Measurements from ENCODE around the gene MYO1F.
"Not testable (repeated sequence)": the region's sequence is repeated elsewhere in the genome, so short reads cannot be mapped to it uniquely, and the experiment has no call there.

Gene MYO1F

GRCh38 chr19:8617984-8618383 lies 40.7 kb upstream of the MYO1F start:
- Histone ChIP-seq H3K9me3 (replicated peaks in 1 of 2; ENCODE audit: control insufficient read depth in 2 of 2, insufficient read depth in 1 of 2, low read depth in 1 of 2, low read length in 2 of 2) (no peaks in the 10 kb centered on the region), H3K4me3 (ENCODE audit: low read length in 2 of 2) (no peak overlapping the region), H2BK15ac (ENCODE audit: low read length) (no peak overlapping the region), H2BK120ac (ENCODE audit: low read depth, low read length) (no peak overlapping the region), H3K27me3 (ENCODE audit: control insufficient read depth in 3 of 3, insufficient read depth in 3 of 3, low read depth in 1 of 3, low read length in 3 of 3) (peaks cover 0 to 8% (median 0%) of the 10 kb centered on the region in 3 experiments), H3K36me3 (replicated peaks in 1 of 2; ENCODE audit: control insufficient read depth in 2 of 2, insufficient read depth in 2 of 2, low read length in 2 of 2) (no peaks in the 10 kb centered on the region), H2BK12ac (ENCODE audit: low read length) (no peak overlapping the region), H4K91ac (ENCODE audit: low read depth, low read length, poor library complexity) (no peak overlapping the region), H2AK5ac (ENCODE audit: low read depth, low read length) (no peak overlapping the region), H2BK5ac (ENCODE audit: low read length) (no peak overlapping the region), H3K23ac (ENCODE audit: low read depth, low read length, poor library complexity) (no peak overlapping the region), H3K79me1 (ENCODE audit: low read depth, low read length) (no peaks in the 10 kb centered on the region), H3K18ac (ENCODE audit: low read length) (no peak overlapping the region), H3K14ac (ENCODE audit: low read length) (no peak overlapping the region), H3K4ac (ENCODE audit: low read length) (no peak overlapping the region), H3K9ac (ENCODE audit: low read depth, low read length, poor library complexity) (no peak overlapping the region), H4K8ac (ENCODE audit: low read depth, low read length) (no peak overlapping the region), H3K4me2 (ENCODE audit: insufficient read depth, low read length, poor library complexity, severe bottlenecking) (no peak overlapping the region), H3K4me1 (ENCODE audit: control insufficient read depth in 2 of 2, insufficient read depth in 1 of 2, low read depth in 1 of 2, low read length in 2 of 2) (no peaks in the 10 kb centered on the region), H3K27ac (replicated peaks; ENCODE audit: low read length) (no peak overlapping the region), H2AFZ (ENCODE audit: low read length) (no peak overlapping the region)
- WGBS, 2 donors (ENCODE audit: extremely low coverage in 2 of 2, insufficient read length in 2 of 2, insufficient replicate concordance in 1 of 2), result no CpG with 5 or more reads among the region's 4 CpGs
- no peak for DNase-seq (ENCODE audit: low spot score)

GRCh38 chr19:8617325-8617724 lies 40.1 kb upstream of the MYO1F start:
- not testable (repeated sequence) for DNase-seq (ENCODE audit: low spot score); H3K36me3 ChIP-seq (replicated peaks in 1 of 2; ENCODE audit: control insufficient read depth in 2 of 2, insufficient read depth in 2 of 2, low read length in 2 of 2); H2BK5ac ChIP-seq (ENCODE audit: low read length); H3K79me1 ChIP-seq (ENCODE audit: low read depth, low read length); H3K4me1 ChIP-seq (ENCODE audit: control insufficient read depth in 2 of 2, insufficient read depth in 1 of 2, low read depth in 1 of 2, low read length in 2 of 2); H2BK12ac ChIP-seq (ENCODE audit: low read length); H2AFZ ChIP-seq (ENCODE audit: low read length); H3K4me3 ChIP-seq (ENCODE audit: low read length in 2 of 2); H3K4ac ChIP-seq (ENCODE audit: low read length); H3K9ac ChIP-seq (ENCODE audit: low read depth, low read length, poor library complexity); H4K91ac ChIP-seq (ENCODE audit: low read depth, low read length, poor library complexity); H3K27ac ChIP-seq (replicated peaks; ENCODE audit: low read length); H4K8ac ChIP-seq (ENCODE audit: low read depth, low read length); H2BK15ac ChIP-seq (ENCODE audit: low read length); H2AK5ac ChIP-seq (ENCODE audit: low read depth, low read length); H2BK120ac ChIP-seq (ENCODE audit: low read depth, low read length); H3K23ac ChIP-seq (ENCODE audit: low read depth, low read length, poor library complexity); H3K4me2 ChIP-seq (ENCODE audit: insufficient read depth, low read length, poor library complexity, severe bottlenecking); H3K14ac ChIP-seq (ENCODE audit: low read length); H3K18ac ChIP-seq (ENCODE audit: low read length); H3K27me3 ChIP-seq (ENCODE audit: control insufficient read depth in 3 of 3, insufficient read depth in 3 of 3, low read depth in 1 of 3, low read length in 3 of 3); H3K9me3 ChIP-seq (replicated peaks in 1 of 2; ENCODE audit: control insufficient read depth in 2 of 2, insufficient read depth in 1 of 2, low read depth in 1 of 2, low read length in 2 of 2)
- WGBS, 2 donors (ENCODE audit: extremely low coverage in 2 of 2, insufficient read length in 2 of 2, insufficient replicate concordance in 1 of 2), result no CpG with 5 or more reads among the region's 15 CpGs

GRCh38 chr19:8616861-8617260 lies 39.6 kb upstream of the MYO1F start:
- no peak overlapping the region for H2AK5ac ChIP-seq (ENCODE audit: low read depth, low read length)
- H2AFZ ChIP-seq (ENCODE audit: low read length), result no peak overlapping the region
- H3K27me3 ChIP-seq (ENCODE audit: control insufficient read depth in 3 of 3, insufficient read depth in 3 of 3, low read depth in 1 of 3, low read length in 3 of 3), result peaks cover 0 to 8% (median 0%) of the 10 kb centered on the region in 3 experiments
- no peak overlapping the region for H3K14ac ChIP-seq (ENCODE audit: low read length)
- H3K9ac ChIP-seq (ENCODE audit: low read depth, low read length, poor library complexity), result no peak overlapping the region
- WGBS, 2 donors (ENCODE audit: extremely low coverage in 2 of 2, insufficient read length in 2 of 2, insufficient replicate concordance in 1 of 2), result no CpG with 5 or more reads among the region's 6 CpGs
- no peak overlapping the region for H3K4me3 ChIP-seq (ENCODE audit: low read length in 2 of 2)
- no peak overlapping the region for H4K8ac ChIP-seq (ENCODE audit: low read depth, low read length)
- H3K18ac ChIP-seq (ENCODE audit: low read length), result no peak overlapping the region
- H3K4ac ChIP-seq (ENCODE audit: low read length), result no peak overlapping the region
- H2BK5ac ChIP-seq (ENCODE audit: low read length), result no peak overlapping the region
- H3K36me3 ChIP-seq (replicated peaks in 1 of 2; ENCODE audit: control insufficient read depth in 2 of 2, insufficient read depth in 2 of 2, low read length in 2 of 2), result no peaks in the 10 kb centered on the region
- H3K4me1 ChIP-seq (ENCODE audit: control insufficient read depth in 2 of 2, insufficient read depth in 1 of 2, low read depth in 1 of 2, low read length in 2 of 2), result no peaks in the 10 kb centered on the region
- no peak overlapping the region for H3K4me2 ChIP-seq (ENCODE audit: insufficient read depth, low read length, poor library complexity, severe bottlenecking)
- H3K23ac ChIP-seq (ENCODE audit: low read depth, low read length, poor library complexity), result no peak overlapping the region
- H3K27ac ChIP-seq (replicated peaks; ENCODE audit: low read length), result no peak overlapping the region
- no peak overlapping the region for H2BK15ac ChIP-seq (ENCODE audit: low read length)
- no peak for DNase-seq (ENCODE audit: low spot score)
- H3K9me3 ChIP-seq (replicated peaks in 1 of 2; ENCODE audit: control insufficient read depth in 2 of 2, insufficient read depth in 1 of 2, low read depth in 1 of 2, low read length in 2 of 2), result no peaks in the 10 kb centered on the region
- H3K79me1 ChIP-seq (ENCODE audit: low read depth, low read length), result no peaks in the 10 kb centered on the region
- H4K91ac ChIP-seq (ENCODE audit: low read depth, low read length, poor library complexity), result no peak overlapping the region
- H2BK12ac ChIP-seq (ENCODE audit: low read length), result no peak overlapping the region
- no peak overlapping the region for H2BK120ac ChIP-seq (ENCODE audit: low read depth, low read length)

GRCh38 chr19:8615813-8616596 lies 38.8 kb upstream of the MYO1F start:
- Histone ChIP-seq H3K79me1 (ENCODE audit: low read depth, low read length) (no peaks in the 10 kb centered on the region), H3K4me2 (ENCODE audit: insufficient read depth, low read length, poor library complexity, severe bottlenecking) (no peak overlapping the region), H3K4me1 (ENCODE audit: control insufficient read depth in 2 of 2, insufficient read depth in 1 of 2, low read depth in 1 of 2, low read length in 2 of 2) (peaks cover 0 to 2% of the 10 kb centered on the region in 2 donors), H2BK120ac (ENCODE audit: low read depth, low read length) (no peak overlapping the region), H3K18ac (ENCODE audit: low read length) (no peak overlapping the region), H4K8ac (ENCODE audit: low read depth, low read length) (no peak overlapping the region), H3K27me3 (ENCODE audit: control insufficient read depth in 3 of 3, insufficient read depth in 3 of 3, low read depth in 1 of 3, low read length in 3 of 3) (peaks cover 0 to 8% (median 0%) of the 10 kb centered on the region in 3 experiments), H2AFZ (ENCODE audit: low read length) (no peak overlapping the region), H3K4ac (ENCODE audit: low read length) (no peak overlapping the region), H3K9me3 (replicated peaks in 1 of 2; ENCODE audit: control insufficient read depth in 2 of 2, insufficient read depth in 1 of 2, low read depth in 1 of 2, low read length in 2 of 2) (no peaks in the 10 kb centered on the region), H2BK12ac (ENCODE audit: low read length) (no peak overlapping the region), H3K9ac (ENCODE audit: low read depth, low read length, poor library complexity) (no peak overlapping the region), H3K4me3 (ENCODE audit: low read length in 2 of 2) (no peak overlapping the region), H3K27ac (replicated peaks; ENCODE audit: low read length) (no peak overlapping the region), H3K14ac (ENCODE audit: low read length) (no peak overlapping the region), H4K91ac (ENCODE audit: low read depth, low read length, poor library complexity) (no peak overlapping the region), H3K23ac (ENCODE audit: low read depth, low read length, poor library complexity) (no peak overlapping the region), H2BK15ac (ENCODE audit: low read length) (no peak overlapping the region), H2BK5ac (ENCODE audit: low read length) (no peak overlapping the region), H3K36me3 (replicated peaks in 1 of 2; ENCODE audit: control insufficient read depth in 2 of 2, insufficient read depth in 2 of 2, low read length in 2 of 2) (no peaks in the 10 kb centered on the region), H2AK5ac (ENCODE audit: low read depth, low read length) (no peak overlapping the region)
- no CpG with 5 or more reads among the region's 23 CpGs for WGBS, 2 donors (ENCODE audit: extremely low coverage in 2 of 2, insufficient read length in 2 of 2, insufficient replicate concordance in 1 of 2)
- DNase-seq (ENCODE audit: low spot score), result peak; percentile 64
